Activated CD8-positive, alpha-beta T cell treated with anti-CD3 and anti-CD28 coated beads for 36 hours (primary cell): ENCODE measurements around the gene SAP25. TPM values are rescaled to one million over a fixed set of nuclear protein-coding genes. Genes with fewer than 3 reads are reported as not detected.

Source experiments
- ATAC-seq: fragments of 200-7000 bp; cut with Tn5 transposase; one replicate; pipeline ENCODE4 v1.10.0; 2021; ENCODE audit warnings: mild to moderate bottlenecking, moderate library complexity
- CTCF ChIA-PET: fragments of 350-600 bp; sonication (Branson Sonifier 250); formaldehyde crosslinking; loops from one replicate; lab custom pipeline; 2021; ENCODE audit warnings: antibody characterized with exemption; lab: Charles Lee
- POLR2A ChIA-PET: fragments of 350-600 bp; sonication (Branson Sonifier 250); formaldehyde crosslinking; loops from one replicate; lab custom pipeline; 2021; ENCODE audit warnings: antibody characterized with exemption; lab: Charles Lee
- DNase-seq: peaks from one replicate; pipeline ENCODE4 v3.0.0-alpha.2; 2020
- H3K27ac Mint-ChIP-seq: one replicate; pipeline ENCODE4 v1.8.0; 2021; ENCODE audit warnings: mild to moderate bottlenecking, mixed read lengths
- H3K27me3 Mint-ChIP-seq: one replicate; pipeline ENCODE4 v1.8.0; 2021; ENCODE audit warnings: mixed read lengths
- H3K36me3 Mint-ChIP-seq: one replicate; pipeline ENCODE4 v1.8.0; 2021; ENCODE audit warnings: low read depth, mixed read lengths
- H3K4me1 Mint-ChIP-seq: one replicate; pipeline ENCODE4 v1.8.0; 2021; ENCODE audit warnings: low read depth, mixed read lengths
- H3K4me3 Mint-ChIP-seq: one replicate; pipeline ENCODE4 v1.8.0; 2021; ENCODE audit warnings: mild to moderate bottlenecking, moderate library complexity, mixed read lengths
- H3K9me3 Mint-ChIP-seq: one replicate; pipeline ENCODE4 v1.8.0; 2021; ENCODE audit warnings: mixed read lengths
- CTCF ChIP-seq: fragments of 200-600 bp; IDR thresholded peaks from one replicate; pipeline ENCODE4 v1.8.0; 2022; ENCODE audit warnings: antibody characterized with exemption, mild to moderate bottlenecking
- intact Hi-C: fragments of 100-400 bp; cut with micrococcal nuclease; formaldehyde crosslinking; loops from one replicate; pipeline ENCODE4 v1.10.0; 2022
- total RNA-seq, 2 experiments: library from RNA; stranded (reverse); gene quantifications; one replicate each; pipeline ENCODE4 v1.2.3, GENCODE V29; 2021

SAP25 gene
- total RNA-seq, 2 experiments from 2014 or later, result 9.9 to 12.8 TPM

DNA sequence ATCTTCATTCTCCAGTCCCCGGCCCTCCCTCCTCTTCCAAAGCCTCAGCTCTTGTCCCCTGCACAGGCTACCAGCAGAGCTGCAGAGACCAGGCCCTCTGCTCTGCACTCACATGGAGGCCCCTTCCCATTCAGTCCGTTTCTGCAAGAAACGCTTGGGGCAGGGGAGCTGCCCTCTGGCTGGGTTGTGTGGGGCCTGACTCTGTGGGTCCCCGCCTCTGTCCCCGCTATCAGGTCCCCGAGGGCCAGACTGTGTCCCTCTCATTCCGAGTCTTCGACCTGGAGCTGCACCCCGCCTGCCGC, 30.0 kb upstream of the SAP25 start:
- POLR2A ChIA-PET, result interaction anchor here (0.8 to 1.4 kb wide), 3 partner anchors 9 to 217 kb away, joined by 3 to 4 read pairs (median 3); partner anchors contain the start of gene MOSPD3
- Mint-ChIP-seq H3K9me3 (no peaks in the 10 kb centered on the region), H3K4me3 (peak overlapping the region; percentile 78), H3K36me3 (no peaks in the 10 kb centered on the region), H3K27ac (peak overlapping the region; percentile 82), H3K27me3 (peaks cover 3% of the 10 kb centered on the region), H3K4me1 (peaks cover 19% of the 10 kb centered on the region)
- DNase-seq (no peak), ATAC-seq (no peak)
- intact Hi-C loops, result loop anchor here (10.0 kb wide), 1 partner anchor 71 kb away; the partner anchor contains the start of gene GNB2
- CTCF ChIA-PET, result interaction anchor here (1.0 to 1.6 kb wide), 5 partner anchors 9 to 102 kb away, joined by 3 to 7 read pairs (median 4); partner anchors contain the start of genes FBXO24, MOSPD3 and POP7
- no peak for TF ChIP-seq CTCF

DNA sequence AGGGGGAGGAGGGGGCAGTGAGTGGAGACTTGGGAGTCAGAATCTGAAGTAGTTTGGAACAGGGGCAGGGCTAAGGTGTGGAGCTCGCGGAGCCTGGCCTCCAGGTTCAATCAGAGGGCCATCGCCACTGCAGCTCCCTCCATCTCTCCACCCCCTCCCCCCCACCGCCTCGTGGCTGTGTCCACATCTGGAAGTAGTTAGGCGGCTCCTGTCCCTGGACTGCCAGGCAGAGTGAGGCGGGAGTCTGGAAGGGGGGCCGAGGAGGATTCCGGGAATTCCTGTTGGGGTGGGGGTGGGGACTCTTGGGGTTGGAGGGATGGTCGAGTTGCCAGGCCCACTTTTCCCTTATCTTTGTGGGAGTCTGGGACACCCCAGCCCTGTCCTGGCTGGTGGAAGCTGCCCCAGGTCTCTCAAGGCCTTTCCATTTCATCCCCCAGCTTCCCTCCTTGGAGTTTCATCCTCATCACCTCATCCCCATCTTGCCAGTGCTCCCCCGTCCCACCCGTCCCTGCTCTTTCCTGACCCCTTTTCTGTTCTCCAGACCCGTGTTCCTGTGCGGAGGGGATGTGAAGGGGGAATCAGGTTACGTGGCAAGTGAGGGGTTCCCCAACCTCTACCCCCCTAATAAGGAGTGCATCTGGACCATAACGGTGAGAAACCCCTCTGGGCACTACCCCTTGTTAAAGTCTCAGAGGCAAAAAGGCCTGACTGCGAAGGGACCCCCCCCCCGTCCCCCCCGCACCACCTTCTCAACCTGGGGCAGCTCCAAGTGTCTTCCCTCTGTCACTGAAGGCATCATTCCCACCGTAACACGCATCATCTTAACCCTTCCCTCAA, 29.4 kb upstream of the SAP25 start:
- Mint-ChIP-seq H3K4me1 (peaks cover 22% of the 10 kb centered on the region), H3K36me3 (no peaks in the 10 kb centered on the region), H3K9me3 (no peaks in the 10 kb centered on the region), H3K27me3 (peaks cover 3% of the 10 kb centered on the region), H3K4me3 (peak overlapping the region; percentile 78), H3K27ac (peak overlapping the region; percentile 82)
- ChIA-PET CTCF (interaction anchor here (1.0 to 1.6 kb wide), 5 partner anchors 9 to 102 kb away, joined by 3 to 7 read pairs (median 4); partner anchors contain the start of genes FBXO24, MOSPD3 and POP7), POLR2A (interaction anchor here (0.5 to 2.1 kb wide), 5 partner anchors 9 to 217 kb away, joined by 3 to 14 read pairs (median 3); partner anchors contain the start of genes FBXO24, LRCH4, MEPCE and MOSPD3)
- intact Hi-C loops, result loop anchor here (10.0 kb wide), 1 partner anchor 72 kb away; the partner anchor contains the start of gene GNB2
- ATAC-seq, result no peak
- DNase-seq, result no peak
- TF ChIP-seq CTCF, result no peak

GRCh38 chr7:100600730-100601038, 27.0 kb upstream of the SAP25 start:
- ATAC-seq, result no peak
- no peak overlapping the region for H3K4me3 Mint-ChIP-seq
- H3K9me3 Mint-ChIP-seq, result no peaks in the 10 kb centered on the region
- ChIA-PET POLR2A (no interaction called here), CTCF (no interaction called here)
- intact Hi-C loops, result loop anchor here (10.0 kb wide), 1 partner anchor 74 kb away; the partner anchor contains the start of gene GNB2
- no peaks in the 10 kb centered on the region for H3K36me3 Mint-ChIP-seq
- no peak overlapping the region for H3K27ac Mint-ChIP-seq
- no peak for TF ChIP-seq CTCF
- peaks cover 3% of the 10 kb centered on the region for H3K27me3 Mint-ChIP-seq
- no peak for DNase-seq
- peaks cover 18% of the 10 kb centered on the region for H3K4me1 Mint-ChIP-seq

DNA sequence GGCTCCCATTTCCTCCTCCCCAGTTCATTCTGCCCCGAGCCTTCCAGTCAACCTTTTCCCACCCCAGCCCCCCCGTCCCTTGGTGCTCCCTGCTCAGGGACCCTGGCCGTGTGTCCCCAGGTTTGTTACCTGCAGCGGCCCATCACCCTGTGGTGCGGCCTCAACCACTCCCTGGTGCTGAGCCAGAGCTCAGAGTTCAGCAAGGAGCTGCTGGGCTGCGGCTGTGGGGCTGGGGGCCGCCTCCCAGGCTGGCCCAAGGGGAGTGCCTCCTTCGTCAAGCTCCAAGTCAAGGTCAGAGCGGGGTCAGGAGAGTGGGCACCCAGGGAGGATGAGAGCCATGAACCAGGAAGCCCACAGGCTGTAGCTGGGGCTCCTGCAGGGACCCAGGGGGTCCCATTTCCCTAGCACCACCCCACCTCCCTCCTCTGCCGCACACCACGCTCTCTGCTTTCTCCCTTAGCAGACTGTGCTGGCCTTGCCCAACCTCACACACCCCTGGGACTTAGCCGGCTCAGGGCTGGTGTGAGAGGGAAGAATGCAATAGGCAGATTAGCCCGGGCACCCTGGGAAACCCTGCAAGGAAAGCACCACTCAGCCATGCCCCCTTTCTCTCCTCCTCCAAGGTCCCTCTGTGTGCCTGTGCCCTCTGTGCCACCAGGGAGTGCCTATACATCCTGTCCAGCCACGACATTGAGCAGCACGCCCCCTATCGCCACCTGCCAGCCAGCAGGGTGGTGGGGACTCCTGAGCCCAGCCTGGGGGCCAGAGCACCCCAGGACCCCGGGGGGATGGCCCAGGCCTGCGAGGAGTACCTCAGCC, 26.4 kb upstream of the SAP25 start:
- H3K9me3 Mint-ChIP-seq, result no peaks in the 10 kb centered on the region
- no peak for TF ChIP-seq CTCF
- no peaks in the 10 kb centered on the region for H3K36me3 Mint-ChIP-seq
- DNase-seq (no peak), ATAC-seq (no peak)
- POLR2A ChIA-PET, result no interaction called here
- peaks cover under 1% of the 10 kb centered on the region for H3K27me3 Mint-ChIP-seq
- CTCF ChIA-PET, result no interaction called here
- H3K4me3 Mint-ChIP-seq, result no peak overlapping the region
- no peak overlapping the region for H3K27ac Mint-ChIP-seq
- peaks cover 13% of the 10 kb centered on the region for H3K4me1 Mint-ChIP-seq
- intact Hi-C loops, result loop anchor here (10.0 kb wide), 1 partner anchor 75 kb away; the partner anchor contains the start of gene GNB2
